Superior temporal gyrus (tissue), 1 donor: ENCODE results near the gene TSR3.
A peak's percentile ranks its signal among the peaks of the same experiment; 100 is the strongest.

Experiments
- DNase-seq: peaks from one replicate; pipeline ENCODE4 v3.0.0-alpha.2; 2016; ENCODE audit errors: extremely low spot score

The TSR3 gene

GRCh38 chr16:1351582-1352362 lies at the start of gene TSR3, which contains the start of gene GNPTG:
TSR3 (minus strand) TSS chr16:1351878; CDS start chr16:1351804, 74 bp downstream.
GNPTG (plus strand) TSS chr16:1351931; CDS start chr16:1351966, 35 bp downstream.
- peak; percentile 80 for DNase-seq

DNA sequence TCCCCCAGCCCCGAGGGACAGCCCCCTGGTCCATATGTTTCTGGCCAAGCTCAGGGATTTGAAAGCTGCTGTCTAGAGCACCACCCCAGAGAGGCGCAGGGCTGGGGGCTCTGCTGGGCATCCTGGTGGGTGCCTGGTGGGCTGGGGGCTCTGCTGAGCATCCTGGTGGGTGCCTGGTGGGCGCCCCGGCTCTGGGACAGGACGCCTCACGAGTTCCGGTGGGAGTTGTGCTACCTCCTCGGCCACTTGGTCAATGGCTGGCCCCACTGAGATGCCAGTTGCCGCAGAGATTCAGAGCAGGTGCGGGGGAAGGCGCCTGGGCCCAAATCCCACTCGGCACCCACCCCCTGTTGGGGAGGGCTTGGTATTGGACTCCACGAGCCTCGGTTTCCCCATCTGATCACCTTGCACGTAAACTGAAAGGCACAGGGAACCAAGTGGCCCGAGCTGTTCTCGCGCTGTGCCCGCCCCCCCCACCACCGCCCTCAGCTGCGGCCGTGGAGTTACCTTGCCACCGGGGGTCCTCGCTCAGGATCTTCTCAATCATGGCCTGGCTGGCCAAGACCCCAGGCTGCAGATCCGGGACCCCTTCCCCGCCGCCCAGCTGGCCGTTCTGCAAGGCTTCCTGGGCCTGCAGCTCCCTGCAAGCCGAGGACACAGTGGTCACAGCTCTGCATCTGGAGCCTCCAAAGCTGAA lies 49.5 kb upstream of the TSR3 start:
- DNase-seq, result no peak

GRCh38 chr16:1398826-1399581 lies 47.3 kb upstream of the TSR3 start:
- no peak for DNase-seq

- DNase-seq, result no peak
Measured at GRCh38 chr16:1398351-1398750, 46.7 kb upstream of the TSR3 start.

GRCh38 chr16:1397779-1398178 lies 46.1 kb upstream of the TSR3 start:
- no peak for DNase-seq

GRCh38 chr16:1395444-1396031 lies 43.9 kb upstream of the TSR3 start:
- DNase-seq, result no peak

- DNase-seq, result no peak
Measured at GRCh38 chr16:1394367-1394951, 42.8 kb upstream of the TSR3 start.

DNA sequence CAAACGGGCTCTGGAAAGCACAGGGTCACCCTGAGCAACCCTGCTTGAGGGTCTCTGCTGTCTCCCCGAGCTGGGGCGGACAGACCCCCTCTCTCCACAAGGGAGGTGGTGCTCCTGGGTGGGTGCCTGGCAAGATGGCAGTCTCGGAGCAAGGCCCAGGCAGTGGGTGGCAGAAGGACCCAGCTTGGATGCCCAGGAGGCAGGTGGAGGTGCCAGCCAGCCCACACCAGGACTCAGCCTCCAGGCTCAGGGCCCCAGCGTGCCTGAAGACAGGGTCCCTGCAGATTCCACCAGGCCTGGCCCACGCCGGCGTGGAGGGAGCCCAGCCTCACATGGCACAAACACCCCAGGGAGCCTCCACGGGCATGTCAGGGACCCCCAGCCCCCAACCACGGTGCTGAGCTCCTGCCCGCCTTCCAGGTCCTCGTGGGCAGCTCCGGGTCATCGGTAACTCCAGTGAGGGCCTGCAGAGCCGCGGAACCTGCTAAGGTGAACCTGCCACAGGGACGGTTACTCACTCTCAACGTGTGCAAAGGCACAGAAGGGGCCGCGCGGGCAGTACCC lies 42.0 kb upstream of the TSR3 start:
- no peak for DNase-seq

GRCh38 chr16:1392826-1393225 lies 41.1 kb upstream of the TSR3 start:
- DNase-seq, result no peak

DNA sequence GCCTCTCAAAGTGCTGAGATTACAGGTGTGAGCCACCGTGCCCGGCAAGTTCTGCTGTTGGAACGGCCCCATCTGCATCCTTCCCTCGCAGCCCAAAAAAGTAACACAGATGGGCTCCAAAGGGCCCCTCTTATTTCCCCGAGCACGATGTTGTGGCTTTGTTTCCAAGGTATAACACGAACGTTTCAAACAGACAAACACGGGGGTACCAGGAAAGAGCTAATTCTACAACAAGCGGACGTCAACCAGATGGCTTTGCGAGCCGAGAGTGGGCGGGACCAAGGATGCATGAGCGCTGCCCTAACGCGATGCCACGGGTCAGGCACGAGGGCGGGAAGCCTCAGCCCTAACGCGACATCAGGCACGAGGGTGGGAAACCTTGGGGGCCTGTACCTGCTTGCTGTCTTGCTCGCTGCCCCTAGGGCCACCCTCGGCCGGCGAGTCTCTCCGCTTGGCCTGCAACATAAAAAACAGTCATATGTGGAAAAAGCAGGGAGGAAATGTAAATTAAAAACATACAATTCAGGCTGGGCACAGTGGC lies 38.6 kb upstream of the TSR3 start:
- no peak for DNase-seq

DNA sequence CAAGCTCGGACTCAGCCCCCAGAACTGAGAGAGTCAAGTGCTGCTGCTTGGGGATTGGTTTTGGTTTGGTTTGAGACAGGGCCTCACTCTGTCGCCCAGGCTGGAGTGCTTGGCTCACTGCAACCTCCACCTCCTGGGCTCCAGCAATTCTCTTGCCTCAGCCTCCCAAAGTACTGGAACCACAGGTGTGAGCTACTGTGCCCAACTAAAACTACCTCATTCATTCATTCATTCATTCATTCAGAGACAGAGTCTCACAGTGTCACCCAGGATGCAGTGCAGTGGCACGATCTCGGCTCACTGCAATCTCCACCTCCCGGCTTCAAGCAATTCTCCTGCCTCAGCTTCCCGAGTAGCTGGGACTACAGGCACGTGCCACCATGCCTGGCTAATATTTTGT lies 38.1 kb upstream of the TSR3 start:
- no peak for DNase-seq

DNA sequence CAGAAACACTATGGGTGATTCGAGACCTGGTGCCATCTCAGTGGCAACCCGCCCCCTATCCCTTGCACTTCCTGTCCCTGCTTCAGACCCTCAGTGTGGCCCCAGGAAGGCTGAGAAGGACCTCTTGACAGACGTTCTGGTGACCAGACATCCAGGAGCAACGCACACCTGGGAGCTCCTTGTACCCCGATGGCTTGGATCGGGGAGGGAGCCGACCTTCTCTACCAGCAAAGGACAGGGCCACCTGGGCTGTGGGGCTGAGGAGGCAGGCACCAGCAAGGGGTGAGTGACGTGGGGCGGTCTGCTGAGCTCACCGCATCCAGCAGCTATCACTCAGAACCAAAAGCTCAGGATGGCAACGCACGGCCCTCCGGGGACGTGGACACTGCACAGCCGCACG lies 35.7 kb upstream of the TSR3 start:
- no peak for DNase-seq

DNA sequence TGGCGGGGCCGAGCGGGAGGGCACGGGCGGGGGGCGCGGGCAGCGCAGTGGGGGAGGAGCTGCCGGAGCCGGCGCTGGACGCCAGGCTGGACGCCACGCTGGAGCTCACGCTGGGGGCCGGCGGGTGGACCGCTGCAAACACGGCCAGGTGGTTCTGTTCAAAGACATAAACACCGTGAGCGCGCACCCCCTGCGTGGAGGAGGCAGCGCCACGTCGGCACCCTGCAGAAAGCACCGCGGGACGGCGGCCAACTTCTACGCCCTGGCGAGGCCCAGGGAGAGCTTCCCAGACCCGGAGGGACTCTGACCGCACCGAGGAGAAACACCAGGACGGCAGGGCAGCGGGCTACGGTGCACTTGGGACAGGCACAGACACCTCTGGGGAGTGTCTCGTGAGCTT lies 33.6 kb upstream of the TSR3 start:
- no peak for DNase-seq

DNA sequence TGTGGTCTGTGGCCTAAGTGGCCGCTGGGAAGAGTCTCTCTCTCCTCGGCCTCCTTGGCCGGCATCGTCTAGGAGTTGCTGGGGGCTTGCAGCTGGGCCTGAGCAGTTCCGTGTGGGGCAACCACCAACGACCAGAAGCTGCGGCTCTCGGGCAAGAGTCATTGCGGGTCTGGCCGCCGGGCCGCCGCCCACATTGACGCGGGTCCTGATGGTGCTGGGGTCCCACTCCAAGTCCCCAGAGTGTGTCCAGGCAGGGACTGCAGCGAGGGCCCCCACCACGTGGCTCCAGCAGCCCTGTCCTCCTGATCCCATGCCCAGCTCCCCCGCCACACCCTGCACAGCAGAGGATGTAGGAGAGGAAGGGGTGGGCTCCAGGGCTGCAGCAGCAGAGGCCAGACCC lies 31.9 kb upstream of the TSR3 start:
- DNase-seq, result no peak

- no peak for DNase-seq
Measured at GRCh38 chr16:1381612-1382406, 30.1 kb upstream of the TSR3 start.

GRCh38 chr16:1380195-1380594 lies 28.5 kb upstream of the TSR3 start:
- DNase-seq, result no peak

- no peak for DNase-seq
Measured at GRCh38 chr16:1379304-1380076, 27.8 kb upstream of the TSR3 start.

DNA sequence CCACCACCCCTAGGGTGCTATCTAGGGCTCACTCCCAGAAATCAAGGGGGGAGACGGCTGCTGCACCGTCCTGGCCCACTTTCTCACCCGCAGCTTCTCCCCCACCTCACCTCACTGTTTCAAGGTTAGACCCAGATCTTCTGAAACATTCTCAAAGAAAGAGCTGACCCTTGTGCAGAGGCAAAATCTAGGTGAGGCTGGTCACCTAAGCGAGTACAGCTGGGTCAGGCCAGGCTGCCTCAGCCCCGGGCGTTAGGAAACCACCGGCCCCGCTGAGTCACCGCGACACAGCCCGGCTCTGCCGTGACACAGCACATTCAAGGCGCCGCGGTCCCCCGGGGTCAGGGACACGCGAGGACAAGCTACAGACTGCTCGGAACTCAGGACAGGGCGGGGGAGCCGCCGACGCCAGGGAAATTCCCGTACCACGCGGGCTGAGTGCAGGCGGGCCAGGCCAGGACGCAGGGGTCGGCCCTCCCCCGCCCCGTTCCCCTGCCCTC lies 27.2 kb upstream of the TSR3 start:
- no peak for DNase-seq

DNA sequence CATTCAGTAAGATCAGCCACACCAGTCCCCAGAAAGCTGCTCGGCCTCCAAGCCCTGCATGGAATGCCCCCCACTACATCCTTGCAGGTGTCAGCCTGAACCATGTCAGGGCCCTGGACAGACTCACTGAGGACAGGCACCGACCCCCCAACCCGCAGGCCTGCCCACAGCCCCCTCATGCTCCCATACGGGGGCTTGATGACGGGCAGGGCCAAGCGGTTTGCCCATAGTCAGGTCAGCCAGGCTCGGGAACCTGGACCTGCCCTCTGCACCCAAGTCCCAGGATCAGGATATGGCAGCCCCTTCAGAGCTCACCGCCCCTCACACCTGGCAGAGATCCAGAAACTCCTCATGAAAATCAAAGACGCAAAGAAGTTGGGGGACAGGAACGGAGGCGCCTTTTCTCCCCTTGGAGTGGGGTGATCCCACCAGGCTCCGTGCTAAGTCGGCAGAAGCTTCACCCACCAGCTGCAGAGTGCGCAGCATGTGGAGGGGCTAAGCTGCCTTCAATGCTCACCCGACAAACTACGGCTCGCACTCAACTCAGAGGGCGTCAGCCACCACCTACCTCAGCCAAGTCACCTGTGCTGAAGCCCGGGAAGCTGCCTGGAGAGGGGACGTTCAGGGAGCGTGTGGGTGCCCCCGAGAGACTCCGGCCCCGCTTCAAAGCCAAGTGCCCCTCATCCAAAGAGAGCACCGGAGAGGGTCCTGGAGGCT lies 26.6 kb upstream of the TSR3 start:
- no peak for DNase-seq
